SK-N-DZ (cell line): ENCODE results near the gene APOD. TPM values are rescaled to one million over a fixed set of nuclear protein-coding genes. Genes with fewer than 3 reads are reported as not detected.
A peak's percentile ranks its signal among the peaks of the same experiment; 100 is the strongest.
"Not testable (repeated sequence)": the region's sequence is repeated elsewhere in the genome, so short reads cannot be mapped to it uniquely, and the experiment has no call there.

Experiments used
- DNase-seq: peaks from one replicate; pipeline ENCODE4 v3.0.0-alpha.2; 2015; ENCODE audit warnings: low spot score
- polyA plus RNA-seq, 2 experiments: library from polyadenylated mRNA; depleted of rRNA; stranded (reverse); fragments of >200 nt; gene quantifications; 2 replicates each; pipeline ENCODE4 v1.2.3, GENCODE V29; 2014

APOD gene
- polyA plus RNA-seq (2014; cell fraction: cytosol; rRNA removed) = not detected in 2 replicates
- not detected in 2 replicates for polyA plus RNA-seq (2014; cell fraction: nucleus; rRNA removed)

DNA sequence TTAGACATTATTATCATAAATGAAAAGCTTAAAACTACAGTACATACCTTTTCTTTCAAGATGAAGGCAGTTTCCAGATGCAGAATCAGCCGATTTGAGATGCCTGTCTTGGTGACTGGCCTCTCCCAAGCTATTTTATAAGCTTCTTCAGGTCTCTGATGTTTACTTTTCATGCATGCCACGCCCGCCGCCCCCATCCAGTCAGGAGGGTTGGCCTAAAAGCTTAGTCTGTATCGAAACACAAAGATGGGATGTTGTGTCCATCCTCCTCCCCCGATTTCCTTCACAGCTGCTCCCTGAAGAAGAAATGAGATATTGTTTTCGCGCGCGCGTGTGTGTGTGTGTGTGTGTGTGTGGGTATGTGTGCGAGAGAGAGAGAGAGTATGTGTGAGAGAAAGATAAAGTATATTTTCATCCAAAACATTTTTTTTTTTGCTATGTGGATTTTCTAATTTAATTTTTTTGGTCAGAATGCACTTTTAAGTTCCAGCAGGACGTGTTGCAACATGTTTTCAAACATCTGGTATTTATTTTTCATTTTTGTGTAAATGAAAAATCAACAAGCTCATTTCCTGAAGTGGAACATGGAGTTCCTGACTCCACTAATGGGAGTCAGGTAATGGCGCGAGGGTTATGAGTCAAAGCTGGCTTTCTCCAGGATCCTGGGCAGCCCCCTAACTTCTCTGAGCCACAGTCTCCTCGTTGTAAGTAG, at the start of gene APOD:
Gene APOD, minus strand, starts transcription at position 110 of the 712 bp plus-strand sequence. CDS start 4,479 bp downstream, outside the sequence.
- DNase-seq = no peak

DNA sequence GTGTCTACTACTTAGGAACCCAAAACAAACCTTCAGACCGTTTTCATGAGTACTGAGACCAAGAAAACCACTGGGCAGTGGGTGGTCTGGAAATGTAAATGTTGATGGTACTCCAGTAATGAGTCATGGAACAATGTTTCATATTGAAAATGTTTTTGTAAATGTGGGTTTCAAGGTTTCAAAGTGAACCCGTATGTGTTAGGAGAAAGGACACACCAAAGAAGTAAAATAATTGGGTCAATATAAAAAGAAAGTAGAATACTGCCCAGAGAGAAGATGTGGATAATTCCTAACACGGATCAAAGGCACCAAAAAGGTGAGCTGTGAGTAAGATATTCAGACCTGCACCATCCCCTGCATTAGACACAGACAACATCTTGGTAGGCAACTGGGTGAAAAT, 49.6 kb upstream of the APOD start:
- DNase-seq = not testable (repeated sequence)

- not testable (repeated sequence) for DNase-seq
Observed at GRCh38 chr3:195632501-195633185, 48.9 kb upstream of the APOD start.

- not testable (repeated sequence) for DNase-seq
Observed at GRCh38 chr3:195632046-195632445, 48.3 kb upstream of the APOD start.

DNA sequence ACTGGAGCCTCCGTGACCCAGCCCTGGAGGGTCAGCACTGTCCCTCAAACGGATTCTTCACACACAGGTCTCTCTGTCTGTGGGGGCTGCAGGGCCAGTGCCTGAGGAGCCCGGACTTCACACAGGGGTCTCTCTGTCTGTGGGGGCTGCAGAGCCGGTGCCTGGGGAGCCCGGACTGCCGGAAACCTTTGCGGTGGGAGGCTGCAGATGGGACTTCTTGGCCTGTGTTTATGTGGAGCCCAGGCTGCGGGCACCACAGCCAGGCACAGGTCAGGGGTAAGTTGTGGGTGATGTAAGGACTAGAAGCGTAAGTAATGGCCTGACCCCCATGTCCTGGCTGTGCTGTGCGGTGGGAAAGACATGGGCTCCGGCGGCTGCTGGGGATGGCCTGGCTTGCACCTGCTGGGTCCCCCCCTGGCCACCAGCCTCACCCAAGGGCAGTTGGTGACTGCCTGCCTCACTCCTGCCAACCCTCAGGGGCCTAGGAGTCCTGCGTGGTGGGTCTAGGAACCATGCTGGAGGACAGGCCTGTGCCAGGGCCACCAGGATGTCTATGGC, 47.3 kb upstream of the APOD start:
- not testable (repeated sequence) for DNase-seq

DNA sequence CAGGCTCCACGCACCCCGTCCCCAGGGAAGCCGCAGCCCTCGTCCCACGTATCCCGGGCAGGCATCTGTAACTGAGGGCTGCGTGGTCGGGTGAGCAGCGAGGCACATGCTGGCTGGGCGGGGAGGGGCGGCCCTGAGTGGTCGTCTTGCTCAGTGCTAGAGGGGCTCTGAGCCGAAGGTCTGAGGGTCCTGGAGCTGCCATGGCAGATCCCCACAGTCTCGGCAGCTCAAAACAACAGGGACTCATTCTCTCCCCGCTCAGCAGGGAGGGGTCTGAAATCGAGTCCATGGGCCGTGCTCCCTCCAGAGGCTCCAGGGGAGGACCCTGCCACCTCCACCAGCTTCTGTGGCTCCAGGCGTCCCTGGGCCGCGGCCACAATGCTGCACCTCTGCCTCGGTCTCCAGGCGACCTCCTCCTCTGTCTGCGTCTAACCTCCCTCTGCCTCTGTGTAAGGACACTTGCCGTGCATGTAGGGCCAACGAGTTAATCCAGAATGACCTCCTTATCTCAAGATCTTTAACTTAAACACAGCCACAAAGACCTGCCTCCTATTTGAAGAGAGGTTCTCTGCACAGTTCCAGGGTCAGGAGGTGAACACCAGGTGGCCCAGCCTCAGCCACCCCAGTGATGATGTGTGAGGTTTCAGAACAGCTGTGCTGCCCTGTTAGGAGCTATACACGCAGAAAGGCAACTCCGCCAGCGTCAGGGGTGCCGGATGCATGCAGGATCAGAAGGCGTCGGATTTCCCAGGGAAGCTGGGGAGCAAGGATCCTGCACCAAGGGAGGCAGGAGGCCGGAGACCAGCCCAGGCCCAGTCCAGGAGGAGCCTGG, 46.6 kb upstream of the APOD start:
- peak; percentile 31 for DNase-seq

- DNase-seq = not testable (repeated sequence)
Observed at GRCh38 chr3:195629682-195630081, 45.9 kb upstream of the APOD start.

DNA sequence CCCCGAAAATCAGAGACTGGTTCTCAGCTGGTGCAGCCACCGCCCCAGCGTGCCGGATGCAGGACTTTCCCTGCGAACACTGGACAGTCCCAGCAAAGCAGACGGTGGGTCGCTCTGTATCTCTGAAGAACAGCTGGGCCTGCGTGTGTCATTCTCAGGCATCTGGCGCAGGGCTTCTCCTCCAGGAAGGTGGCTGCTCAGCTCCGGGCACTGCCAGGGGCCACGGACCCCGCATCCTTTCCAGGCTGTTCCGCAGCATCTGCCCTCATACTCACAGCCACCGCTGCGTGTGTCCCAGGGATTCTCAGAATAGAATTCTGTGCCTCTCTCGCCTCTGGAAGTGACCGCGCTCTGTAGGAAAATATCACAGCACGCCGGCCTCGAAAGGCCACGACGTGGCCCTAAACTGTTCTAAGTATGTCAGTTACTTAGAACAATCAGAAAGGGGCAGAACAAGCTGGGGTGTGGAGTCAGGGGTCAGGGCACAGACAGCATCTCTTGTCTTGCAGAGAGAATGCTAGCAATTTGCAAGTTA, 44.7 kb upstream of the APOD start:
- not testable (repeated sequence) for DNase-seq

DNA sequence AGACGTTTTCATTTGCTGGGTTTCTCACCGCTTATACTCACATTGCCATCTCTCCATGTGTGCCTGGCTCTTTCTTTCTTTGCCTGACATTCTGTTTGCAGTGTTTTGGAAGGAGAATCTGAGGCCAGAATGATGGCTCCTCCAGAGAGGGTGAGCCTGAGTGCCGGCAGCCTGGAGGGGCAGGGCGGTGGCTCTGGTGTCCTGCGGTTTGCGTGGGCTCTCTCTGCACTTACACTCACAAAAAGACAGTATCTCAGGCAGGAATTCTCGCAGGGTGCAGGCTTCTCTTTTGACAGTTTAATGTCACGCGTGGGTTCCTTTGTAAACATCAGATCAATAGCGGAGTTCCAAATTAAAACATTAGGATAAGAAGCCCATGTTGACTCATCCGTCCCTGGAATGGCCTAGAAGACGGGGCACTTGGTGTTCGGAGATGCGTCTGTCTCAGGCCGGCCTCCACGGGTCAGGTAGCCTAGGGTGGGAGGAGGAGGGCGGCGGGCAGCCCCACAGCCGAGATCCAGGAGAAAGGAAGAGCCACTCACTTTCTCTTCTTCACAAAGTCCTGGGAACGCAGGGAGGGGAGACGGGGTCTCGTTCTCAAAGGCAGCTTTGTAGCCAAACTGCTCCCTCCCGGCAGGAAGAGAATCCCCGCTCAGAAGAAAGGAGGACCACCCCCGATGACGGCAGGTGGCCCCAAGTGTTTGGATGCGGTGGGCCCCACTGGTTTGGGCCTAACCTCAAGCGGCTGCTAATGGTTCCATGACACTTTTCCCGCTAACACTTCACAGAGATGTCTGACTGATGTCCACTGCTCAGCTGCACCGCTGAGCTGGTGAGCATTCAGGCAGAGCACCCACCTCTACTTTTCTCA, 44.0 kb upstream of the APOD start:
- not testable (repeated sequence) for DNase-seq

DNA sequence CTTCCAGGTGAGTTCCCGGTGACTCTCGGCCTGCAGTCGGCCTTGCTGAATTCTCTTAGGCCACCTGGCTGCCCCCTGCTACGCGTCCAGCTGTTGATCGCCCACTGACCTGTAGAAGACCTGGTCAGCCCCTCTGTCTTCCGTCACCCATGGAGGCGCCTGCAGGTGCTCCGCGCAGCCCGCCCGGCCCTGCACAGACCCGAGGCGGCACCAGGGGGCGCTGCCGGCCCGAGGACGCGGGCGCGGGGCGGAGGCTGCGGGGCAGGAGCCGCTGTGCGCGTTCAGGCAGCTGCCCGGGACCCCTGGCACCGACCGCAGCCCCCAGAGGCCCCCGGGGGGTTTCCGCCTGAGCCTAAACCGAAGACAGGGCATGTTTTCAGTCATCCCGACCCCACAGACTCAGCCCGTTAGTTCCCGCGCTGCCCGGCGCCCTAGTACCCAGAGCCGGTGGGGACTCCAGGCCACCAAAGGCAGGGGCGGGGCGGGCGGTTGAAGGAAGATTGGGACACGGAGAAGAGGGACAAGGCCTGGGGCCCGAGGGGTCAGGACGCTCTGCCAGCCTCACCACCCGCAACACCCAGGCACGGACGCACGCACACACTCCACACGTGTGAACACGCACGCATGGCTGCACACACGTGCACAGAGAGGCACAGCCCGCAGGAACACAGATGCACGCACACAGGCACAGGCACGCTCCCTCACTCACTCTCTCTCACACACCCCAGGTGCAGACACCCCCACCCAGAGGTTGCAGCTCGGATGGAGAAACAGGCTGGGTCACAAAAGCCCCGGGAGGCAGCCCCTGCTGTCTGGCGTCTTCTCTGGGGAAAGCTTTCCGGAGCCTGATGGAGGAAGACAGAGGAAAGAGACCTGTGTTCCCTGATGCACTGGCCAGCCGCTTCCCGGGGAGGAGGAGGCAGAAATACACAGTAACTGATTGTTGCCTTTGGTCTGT, 41.1 kb upstream of the APOD start:
- DNase-seq = not testable (repeated sequence)

- not testable (repeated sequence) for DNase-seq
Observed at GRCh38 chr3:195624171-195624570, 40.4 kb upstream of the APOD start.

- DNase-seq = not testable (repeated sequence)
Observed at GRCh38 chr3:195623217-195623965, 39.7 kb upstream of the APOD start.

GRCh38 chr3:195622523-195623170, 38.9 kb upstream of the APOD start:
- DNase-seq = not testable (repeated sequence)

DNA sequence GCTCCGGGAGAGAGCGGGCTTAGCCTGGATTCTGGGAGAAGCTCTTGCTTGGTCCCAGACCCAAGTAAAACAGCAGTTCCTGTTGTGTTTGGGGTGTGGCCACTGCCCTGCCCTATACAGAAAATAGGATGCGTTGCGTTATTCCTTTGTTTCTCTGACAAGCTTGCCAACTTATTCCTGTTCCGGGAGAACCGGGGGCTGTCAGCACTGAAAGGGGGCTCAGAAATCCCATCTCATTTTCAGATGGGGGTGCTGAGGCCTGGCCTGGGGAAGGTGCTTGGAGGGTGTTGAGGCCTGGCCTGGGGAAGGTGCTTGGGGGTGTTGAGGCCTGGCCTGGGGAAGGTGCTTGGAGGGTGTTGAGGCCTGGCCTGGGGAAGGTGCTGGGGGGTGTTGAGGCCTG, 38.3 kb upstream of the APOD start:
- DNase-seq = not testable (repeated sequence)

DNA sequence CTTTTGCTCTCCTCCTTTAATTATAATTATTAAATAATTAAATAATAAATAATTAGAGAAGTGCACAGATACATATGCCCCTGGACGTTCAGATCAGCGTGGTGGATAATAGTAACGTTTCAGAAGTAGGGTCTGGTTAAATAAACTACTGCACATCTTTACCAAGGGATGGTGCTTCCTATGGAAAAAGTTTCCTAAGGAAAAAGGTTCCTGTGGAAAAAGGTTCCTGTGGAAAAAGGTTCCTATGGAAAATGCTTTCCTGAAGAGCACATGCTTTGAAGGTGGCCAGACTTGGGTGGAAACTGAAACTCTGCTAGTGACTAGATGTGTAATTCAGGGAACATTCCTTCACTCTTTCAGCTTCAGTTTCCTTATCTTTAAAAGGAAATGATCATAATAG, 37.4 kb upstream of the APOD start:
- DNase-seq = not testable (repeated sequence)

GRCh38 chr3:195620476-195620875, 36.7 kb upstream of the APOD start:
- DNase-seq = not testable (repeated sequence)

- DNase-seq = not testable (repeated sequence)
Observed at GRCh38 chr3:195619591-195620369, 36.0 kb upstream of the APOD start.
